ENCODE data around the gene MOSPD3. TPM values are rescaled to one million over a fixed set of nuclear protein-coding genes. Genes with fewer than 3 reads are reported as not detected.

The MOSPD3 gene
- polyA plus RNA-seq, 1 donor (not counting 4 experiments of a cell fraction or from before 2014, with no cell fraction given) = 5.5 TPM

DNA sequence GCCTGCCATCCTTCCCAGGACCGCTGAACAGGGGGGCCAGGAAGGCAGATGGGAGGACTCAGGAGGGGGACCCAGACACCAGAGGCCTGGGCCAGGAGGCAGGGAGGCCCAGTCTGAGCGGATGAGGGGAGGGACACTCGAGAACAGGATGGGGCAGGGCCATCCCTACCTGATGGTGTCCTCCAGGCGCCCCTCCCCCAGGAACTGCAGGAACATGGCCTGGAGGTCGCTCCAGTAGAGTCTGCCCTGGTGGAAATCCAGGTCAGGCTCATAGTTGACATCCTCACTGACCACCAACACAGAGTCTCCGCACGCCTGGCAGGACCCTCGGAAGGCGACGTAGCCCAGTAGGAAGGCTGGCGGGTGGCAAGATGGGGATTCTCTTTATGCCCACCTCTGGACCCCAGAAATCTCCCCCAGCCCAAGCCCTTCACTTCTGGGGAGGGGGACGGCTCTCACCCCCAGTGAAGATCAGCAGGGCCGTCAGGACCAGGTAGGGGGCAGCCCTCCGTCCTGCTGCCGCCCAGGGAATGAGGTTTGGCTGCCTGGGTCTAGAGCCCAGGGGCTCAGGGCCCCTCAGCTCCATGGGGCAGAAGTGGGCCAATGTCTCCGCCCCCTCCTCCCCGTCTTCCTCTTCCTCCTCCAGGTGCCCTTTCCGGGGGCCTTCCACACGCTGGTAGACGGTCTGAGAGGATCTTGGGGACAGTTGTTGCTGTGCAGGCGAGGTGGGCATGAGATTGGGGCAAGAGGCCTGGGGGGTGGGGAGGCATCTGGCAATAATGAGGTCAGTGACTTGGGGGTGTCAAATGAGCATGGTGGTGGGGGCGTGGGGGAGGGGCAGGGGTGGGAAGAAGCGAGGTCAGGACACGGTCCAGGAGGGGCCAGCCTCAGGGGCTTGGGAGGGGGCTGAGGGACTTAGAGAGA is 28.4 kb downstream of the MOSPD3 start:
- Histone ChIP-seq H3K36me3 (ENCODE audit: control insufficient read depth in 2 of 2, extremely low read depth in 1 of 2, insufficient read depth in 2 of 2, low read length in 2 of 2) (no peaks in the 10 kb centered on the region), H3K4me3 (ENCODE audit: control insufficient read depth in 2 of 3, extremely low read depth in 1 of 3, insufficient read depth in 2 of 3, low read depth in 1 of 3, low read length in 3 of 3) (no peak overlapping the region), H3K4me2 (ENCODE audit: control insufficient read depth, extremely low read depth, insufficient read depth, low read depth, low read length) (no peak overlapping the region), H4K20me1 (ENCODE audit: control insufficient read depth, extremely low read depth, insufficient read depth, low read length) (no peaks in the 10 kb centered on the region), H3K27ac (ENCODE audit: control insufficient read depth, insufficient read depth, low read length) (no peak overlapping the region), H3K79me2 (ENCODE audit: control insufficient read depth, insufficient read depth, low read length) (no peaks in the 10 kb centered on the region), H3K9me3 (ENCODE audit: control insufficient read depth, low read depth, low read length) (no peaks in the 10 kb centered on the region), H2AFZ (ENCODE audit: control insufficient read depth, low read length) (no peak overlapping the region), H3K27me3 (ENCODE audit: control insufficient read depth, extremely low read depth, insufficient read depth, low read length) (no peaks in the 10 kb centered on the region), H3K9me1 (ENCODE audit: control insufficient read depth, extremely low read depth, insufficient read depth, low read length) (no peaks in the 10 kb centered on the region), H3K4me1 (ENCODE audit: control insufficient read depth, extremely low read depth, insufficient read depth, low read length) (no peaks in the 10 kb centered on the region), H3K9ac (ENCODE audit: control insufficient read depth, extremely low read depth, insufficient read depth, low read length) (no peak overlapping the region)
- TF ChIP-seq EZH2 (IDR thresholded peaks at IDR 0.05; ENCODE audit: low read length) = no peak
- no peak for TF ChIP-seq CTCF (optimal IDR thresholded peaks at IDR 0.05 in 1 of 3, IDR thresholded peaks at IDR 0.05 in 1 of 3, conservative IDR thresholded peaks at IDR 0.05 in 1 of 3; ENCODE audit: extremely low read depth in 1 of 3, insufficient read depth in 2 of 3, low read length in 3 of 3)
- FAIRE-seq (no peak), DNase-seq (ENCODE audit: low read depth, low spot score) (no peak)
- dilution Hi-C loops (cut with MboI; ENCODE audit: extremely low pct_ligation_motif_present, low sequenced_read_pairs) = no loop called here

- Histone ChIP-seq H3K9me1 (ENCODE audit: control insufficient read depth, extremely low read depth, insufficient read depth, low read length) (no peaks in the 10 kb centered on the region), H3K4me2 (ENCODE audit: control insufficient read depth, extremely low read depth, insufficient read depth, low read depth, low read length) (no peak within 1 kb of the TSS), H3K9ac (ENCODE audit: control insufficient read depth, extremely low read depth, insufficient read depth, low read length) (no peak within 1 kb of the TSS), H3K4me1 (ENCODE audit: control insufficient read depth, extremely low read depth, insufficient read depth, low read length) (no peaks in the 10 kb centered on the region), H3K9me3 (ENCODE audit: control insufficient read depth, low read depth, low read length) (no peaks in the 10 kb centered on the region), H3K36me3 (ENCODE audit: control insufficient read depth in 2 of 2, extremely low read depth in 1 of 2, insufficient read depth in 2 of 2, low read length in 2 of 2) (no peaks in the 10 kb centered on the region), H3K27me3 (ENCODE audit: control insufficient read depth, extremely low read depth, insufficient read depth, low read length) (no peaks in the 10 kb centered on the region), H3K79me2 (ENCODE audit: control insufficient read depth, insufficient read depth, low read length) (no peaks in the 10 kb centered on the region), H4K20me1 (ENCODE audit: control insufficient read depth, extremely low read depth, insufficient read depth, low read length) (no peaks in the 10 kb centered on the region), H2AFZ (ENCODE audit: control insufficient read depth, low read length) (no peak within 1 kb of the TSS), H3K27ac (ENCODE audit: control insufficient read depth, insufficient read depth, low read length) (no peak within 1 kb of the TSS), H3K4me3 (ENCODE audit: control insufficient read depth in 2 of 3, extremely low read depth in 1 of 3, insufficient read depth in 2 of 3, low read depth in 1 of 3, low read length in 3 of 3) (no peak within 1 kb of the TSS)
- TF ChIP-seq CTCF (optimal IDR thresholded peaks at IDR 0.05 in 1 of 3, IDR thresholded peaks at IDR 0.05 in 1 of 3, conservative IDR thresholded peaks at IDR 0.05 in 1 of 3; ENCODE audit: extremely low read depth in 1 of 3, insufficient read depth in 2 of 3, low read length in 3 of 3) = no peak
- TF ChIP-seq EZH2 (IDR thresholded peaks at IDR 0.05; ENCODE audit: low read length) = no peak
- dilution Hi-C loops (cut with MboI; ENCODE audit: extremely low pct_ligation_motif_present, low sequenced_read_pairs) = no loop called here
- no peak for DNase-seq (ENCODE audit: low read depth, low spot score)
- no peak for FAIRE-seq
Measured at GRCh38 chr7:100641463-100641859, 29.1 kb downstream of the MOSPD3 start, which contains the start of gene TFR2. TSS of gene TFR2 (minus strand) at chr7:100641552. CDS start at chr7:100641509, 43 bp downstream.
